ENCODE data around the gene SCRG1. TPM values are rescaled to one million over a fixed set of nuclear protein-coding genes. Genes with fewer than 3 reads are reported as not detected.

SCRG1 gene
- total RNA-seq, 1 donor from 2014 or later = 4.3 TPM

GRCh38 chr4:173436771-173437265, 37.9 kb upstream of the SCRG1 start:
- Mint-ChIP-seq H3K27ac (ENCODE audit: unreplicated experiment) (peak overlapping the region; percentile 24), H3K36me3 (ENCODE audit: low read depth, unreplicated experiment) (no peaks in the 10 kb centered on the region), H3K9me3 (ENCODE audit: unreplicated experiment) (no peaks in the 10 kb centered on the region), H3K4me1 (ENCODE audit: low read depth, unreplicated experiment) (peaks cover 12% of the 10 kb centered on the region), H3K27me3 (ENCODE audit: low read depth, unreplicated experiment) (peaks cover 3% of the 10 kb centered on the region), H3K4me3 (ENCODE audit: unreplicated experiment) (no peak overlapping the region)
- Histone ChIP-seq H3K79me2 (ENCODE audit: insufficient read depth, low read length) (no peaks in the 10 kb centered on the region), H3K27ac (ENCODE audit: low read depth, low read length) (no peak overlapping the region), H3K4me2 (ENCODE audit: low read length) (peak overlapping the region; percentile 58), H2AFZ (ENCODE audit: low read depth, low read length) (peak overlapping the region; percentile 50), H3K4me3 (ENCODE audit: insufficient read depth, low read depth, low read length) (no peak overlapping the region), H3K9me3 (ENCODE audit: insufficient read depth, low read depth, low read length) (no peaks in the 10 kb centered on the region), H3K4me1 (ENCODE audit: insufficient read depth, low read length) (peaks cover 16% of the 10 kb centered on the region), H3K9ac (ENCODE audit: low read length) (peak overlapping the region; percentile 19), H3K36me3 (ENCODE audit: insufficient read depth, low read length) (no peaks in the 10 kb centered on the region), H4K20me1 (ENCODE audit: insufficient read depth, low read length) (no peaks in the 10 kb centered on the region), H3K27me3 (ENCODE audit: insufficient read depth, low read length) (no peaks in the 10 kb centered on the region)
- no peak for TF ChIP-seq CTCF (IDR thresholded peaks at IDR 0.05; ENCODE audit: insufficient read depth, low read depth, low read length)
- no peak for TF ChIP-seq EZH2 (IDR thresholded peaks at IDR 0.05; ENCODE audit: insufficient read depth, low read length)
- FAIRE-seq = no peak
- DNase-seq (ENCODE audit: low read depth) = peak; percentile 27

DNA sequence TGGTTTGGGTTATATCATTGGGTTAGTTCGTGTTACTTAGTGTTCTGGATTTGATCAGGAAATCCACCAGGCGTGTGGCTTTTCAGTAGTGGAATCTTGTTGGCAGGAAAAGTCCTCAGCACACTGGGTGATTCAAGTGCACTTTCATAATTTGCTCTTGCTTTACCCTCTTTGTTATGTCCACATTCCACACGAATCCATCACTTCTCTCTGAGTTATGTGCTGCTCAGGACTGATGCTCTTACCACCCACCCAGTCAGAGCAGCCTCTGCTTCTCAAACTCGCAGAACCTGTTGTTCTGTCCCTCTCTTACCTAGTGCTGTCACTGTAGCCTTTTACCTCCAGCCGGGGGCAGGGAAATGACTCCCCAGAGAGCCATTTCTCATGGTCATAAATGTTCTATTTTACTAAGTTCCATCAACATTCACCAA, 37.2 kb upstream of the SCRG1 start:
- H3K4me3 ChIP-seq (ENCODE audit: insufficient read depth, low read depth, low read length) = no peak overlapping the region
- peaks cover 16% of the 10 kb centered on the region for H3K4me1 ChIP-seq (ENCODE audit: insufficient read depth, low read length)
- H3K9ac ChIP-seq (ENCODE audit: low read length) = peak overlapping the region; percentile 19
- no peaks in the 10 kb centered on the region for H3K9me3 ChIP-seq (ENCODE audit: insufficient read depth, low read depth, low read length)
- no peaks in the 10 kb centered on the region for H3K27me3 ChIP-seq (ENCODE audit: insufficient read depth, low read length)
- peaks cover under 1% of the 10 kb centered on the region for H3K36me3 Mint-ChIP-seq (ENCODE audit: low read depth, unreplicated experiment)
- TF ChIP-seq CTCF (IDR thresholded peaks at IDR 0.05; ENCODE audit: insufficient read depth, low read depth, low read length) (no peak), EZH2 (IDR thresholded peaks at IDR 0.05; ENCODE audit: insufficient read depth, low read length) (no peak)
- no peak overlapping the region for H3K27ac ChIP-seq (ENCODE audit: low read depth, low read length)
- H3K27me3 Mint-ChIP-seq (ENCODE audit: low read depth, unreplicated experiment) = peaks cover 3% of the 10 kb centered on the region
- no peaks in the 10 kb centered on the region for H3K36me3 ChIP-seq (ENCODE audit: insufficient read depth, low read length)
- peak; percentile 54 for FAIRE-seq
- H3K4me1 Mint-ChIP-seq (ENCODE audit: low read depth, unreplicated experiment) = peaks cover 12% of the 10 kb centered on the region
- peaks cover 2% of the 10 kb centered on the region for H3K9me3 Mint-ChIP-seq (ENCODE audit: unreplicated experiment)
- H2AFZ ChIP-seq (ENCODE audit: low read depth, low read length) = peak overlapping the region; percentile 5
- no peaks in the 10 kb centered on the region for H3K79me2 ChIP-seq (ENCODE audit: insufficient read depth, low read length)
- peak overlapping the region; percentile 58 for H3K4me2 ChIP-seq (ENCODE audit: low read length)
- no peak overlapping the region for H3K27ac Mint-ChIP-seq (ENCODE audit: unreplicated experiment)
- H3K4me3 Mint-ChIP-seq (ENCODE audit: unreplicated experiment) = no peak overlapping the region
- DNase-seq (ENCODE audit: low read depth) = peak; percentile 90
- no peaks in the 10 kb centered on the region for H4K20me1 ChIP-seq (ENCODE audit: insufficient read depth, low read length)

GRCh38 chr4:173434231-173434630, 35.3 kb upstream of the SCRG1 start:
- Mint-ChIP-seq H3K36me3 (ENCODE audit: low read depth, unreplicated experiment) (peaks cover 2% of the 10 kb centered on the region), H3K27me3 (ENCODE audit: low read depth, unreplicated experiment) (peaks cover 3% of the 10 kb centered on the region)

More at GRCh38 chr4:173434231-173434630, 35.3 kb upstream of the SCRG1 start:
- Histone ChIP-seq H3K4me2 (ENCODE audit: low read length) (no peak overlapping the region), H3K79me2 (ENCODE audit: insufficient read depth, low read length) (no peaks in the 10 kb centered on the region), H3K9ac (ENCODE audit: low read length) (no peak overlapping the region), H3K4me3 (ENCODE audit: insufficient read depth, low read depth, low read length) (no peak overlapping the region), H4K20me1 (ENCODE audit: insufficient read depth, low read length) (no peaks in the 10 kb centered on the region), H3K27ac (ENCODE audit: low read depth, low read length) (no peak overlapping the region), H3K4me1 (ENCODE audit: insufficient read depth, low read length) (peaks cover 16% of the 10 kb centered on the region), H2AFZ (ENCODE audit: low read depth, low read length) (no peak overlapping the region), H3K9me3 (ENCODE audit: insufficient read depth, low read depth, low read length) (no peaks in the 10 kb centered on the region), H3K27me3 (ENCODE audit: insufficient read depth, low read length) (no peaks in the 10 kb centered on the region), H3K36me3 (ENCODE audit: insufficient read depth, low read length) (no peaks in the 10 kb centered on the region)
- FAIRE-seq (no peak), DNase-seq (ENCODE audit: low read depth) (no peak)
- no peak overlapping the region for H3K27ac Mint-ChIP-seq (ENCODE audit: unreplicated experiment)
- H3K4me3 Mint-ChIP-seq (ENCODE audit: unreplicated experiment) = no peak overlapping the region
- peaks cover 12% of the 10 kb centered on the region for H3K4me1 Mint-ChIP-seq (ENCODE audit: low read depth, unreplicated experiment)
- TF ChIP-seq EZH2 (IDR thresholded peaks at IDR 0.05; ENCODE audit: insufficient read depth, low read length) = no peak
- TF ChIP-seq CTCF (IDR thresholded peaks at IDR 0.05; ENCODE audit: insufficient read depth, low read depth, low read length) = no peak
- peaks cover 2% of the 10 kb centered on the region for H3K9me3 Mint-ChIP-seq (ENCODE audit: unreplicated experiment)

Data from astrocyte (in vitro differentiated cells and primary cell).